ENCODE data around the gene DNM3. TPM values are rescaled to one million over a fixed set of nuclear protein-coding genes. Genes with fewer than 3 reads are reported as not detected.

DNM3 gene
- total and polyA plus RNA-seq, 10 of the 15 experiments (the other 5 are each of a cell fraction or from before 2014, with no cell fraction given), result 0.03 to 1.5 (median 0.08) TPM; not detected in 3

- ChIA-PET POLR2A (no interaction called here), CTCF (interaction anchor here (0.6 kb wide), 1 partner anchor 46 kb away, joined by 4 read pairs; no protein-coding TSS in a partner anchor), RAD21 (ENCODE audit: unreplicated experiment) (no interaction called here), SMC1A (ENCODE audit: uncharacterized antibody, unreplicated experiment) (interaction anchor here (1.4 kb wide), 1 partner anchor 358 kb away, joined by 3 read pairs; the partner anchor contains the start of gene PIGC)
- no peaks in the 10 kb centered on the region for H3K27me3 ChIP-seq (replicated peaks in 1 of 2; ENCODE audit: control insufficient read depth in 2 of 2, insufficient read depth in 2 of 2, low read length in 1 of 2)
- H3K4me3 ChIP-seq, result no peak overlapping the region
- FAIRE-seq (no peak), DNase-seq (ENCODE audit: low read depth, low spot score) (no peak), ATAC-seq (no peak)
- no peaks in the 10 kb centered on the region for H3K36me3 ChIP-seq (ENCODE audit: control insufficient read depth in 2 of 2, insufficient read depth in 2 of 2, low read length in 1 of 2)
- in situ Hi-C loops (cut with MboI), result loop anchor here (5.0 kb wide), 1 partner anchor 312 kb away; no protein-coding TSS in a partner anchor
- H3K27ac ChIP-seq (ENCODE audit: control insufficient read depth, insufficient read depth), result no peak overlapping the region
- TF ChIP-seq ATF2 (IDR thresholded peaks at IDR 0.05; ENCODE audit: low read length), result no peak
- TF ChIP-seq IRF3 (IDR thresholded peaks at IDR 0.05), result no peak
- TF ChIP-seq BHLHE40 (IDR thresholded peaks at IDR 0.05; ENCODE audit: borderline replicate concordance in 1 of 2, low read depth in 2 of 2, low read length in 1 of 2), result no peak
- TF ChIP-seq IRF4 (IDR thresholded peaks at IDR 0.05; ENCODE audit: low read depth, low read length), result no peak
- TF ChIP-seq MTA2 (IDR thresholded peaks at IDR 0.05; ENCODE audit: low read depth), result no peak
- no peak for TF ChIP-seq DPF2 (IDR thresholded peaks at IDR 0.05)
- TF ChIP-seq ZNF217 (IDR thresholded peaks at IDR 0.05), result no peak
- TF ChIP-seq FOS (IDR thresholded peaks at IDR 0.05; ENCODE audit: borderline replicate concordance, extremely low read depth, insufficient read length), result no peak
- TF ChIP-seq EGR1 (IDR thresholded peaks at IDR 0.05; ENCODE audit: borderline replicate concordance in 1 of 2, low read depth in 2 of 2, low read length in 2 of 2), result no peak
- no peak for TF ChIP-seq TCF12 (IDR thresholded peaks at IDR 0.05; ENCODE audit: low read depth, low read length)
- TF ChIP-seq MEF2B (IDR thresholded peaks at IDR 0.05; ENCODE audit: partially characterized antibody, poor library complexity, severe bottlenecking), result no peak
- TF ChIP-seq ZNF384 (IDR thresholded peaks at IDR 0.05; ENCODE audit: borderline replicate concordance, low read depth, low read length), result no peak
- no peak for TF ChIP-seq NKRF (conservative IDR thresholded peaks at IDR 0.05)
- no peak for TF ChIP-seq TARDBP (IDR thresholded peaks at IDR 0.05; ENCODE audit: borderline replicate concordance)
- H3K4me2 ChIP-seq (ENCODE audit: control insufficient read depth, insufficient read depth), result no peak overlapping the region
- no peaks in the 10 kb centered on the region for H3K4me1 ChIP-seq (ENCODE audit: control insufficient read depth, insufficient read depth, low read length)
- intact Hi-C loops (cut with micrococcal nuclease; ENCODE audit: unreplicated experiment), result no loop called here
- H3K9me3 ChIP-seq (replicated peaks; ENCODE audit: control insufficient read depth, insufficient read depth, low read length), result no peaks in the 10 kb centered on the region; the same call in 2 of the 3 replicates
- H3K9ac ChIP-seq (ENCODE audit: control insufficient read depth, insufficient read depth, low read length), result no peak overlapping the region
- no peak overlapping the region for H2AFZ ChIP-seq (ENCODE audit: control insufficient read depth, low read depth, low read length)
- 66% methylated on average over 3 of the region's 3 CpGs for WGBS (ENCODE audit: insufficient coverage, insufficient replicate concordance, low lambda C conversion rate, missing lambda C conversion rate)
- H3K79me2 ChIP-seq (ENCODE audit: control insufficient read depth, insufficient read depth, low read length), result no peaks in the 10 kb centered on the region
- H4K20me1 ChIP-seq (ENCODE audit: control insufficient read depth, insufficient read depth), result no peaks in the 10 kb centered on the region
- BruUV-seq (replicated peaks), result no TSS peak
Observed at GRCh38 chr1:172085317-172085716, 244.0 kb downstream of the DNM3 start.

All from GM12878 (cell line).